ENCODE results near the gene DSCAM. TPM values are rescaled to one million over a fixed set of nuclear protein-coding genes. Genes with fewer than 3 reads are reported as not detected.

Gene DSCAM
- polyA plus RNA-seq, 3 donors: not detected

GRCh38 chr21:40129809-40130208 is 717.1 kb downstream of the DSCAM start:
- no peak overlapping the region for H3K27ac ChIP-seq (ENCODE audit: low read depth in 1 of 2, low read length in 2 of 2)
- no peak overlapping the region for H3K4me2 ChIP-seq (replicated peaks; ENCODE audit: extremely low read depth, low read length, poor library complexity, severe bottlenecking)
- no peak overlapping the region for H3K27ac Mint-ChIP-seq
- H3K79me2 ChIP-seq (ENCODE audit: insufficient read depth, low read length): no peaks in the 10 kb centered on the region
- no CpG with 5 or more reads among the region's 1 CpG for WGBS (ENCODE audit: insufficient coverage)
- no peaks in the 10 kb centered on the region for H3K4me1 ChIP-seq (ENCODE audit: control insufficient read depth in 1 of 2, insufficient read depth in 2 of 2, low read length in 2 of 2)
- no peaks in the 10 kb centered on the region for H4K20me1 ChIP-seq (ENCODE audit: insufficient read depth, low read length)
- H3K4me3 ChIP-seq (replicated peaks in 1 of 3; ENCODE audit: low read depth in 2 of 3, low read length in 3 of 3): no peak overlapping the region
- intact Hi-C loops (cut with micrococcal nuclease): no loop called here
- H3K27me3 ChIP-seq (ENCODE audit: control insufficient read depth in 2 of 2, insufficient read depth in 2 of 2, low read length in 2 of 2): no peaks in the 10 kb centered on the region
- no peak overlapping the region for H3K4me3 Mint-ChIP-seq
- H2AFZ ChIP-seq (ENCODE audit: insufficient read depth, low read depth, low read length, poor library complexity, severe bottlenecking): no peak overlapping the region
- TF ChIP-seq CTCF (IDR thresholded peaks at IDR 0.05): no peak
- peaks cover 0 to 3% (median 1%) of the 10 kb centered on the region in 3 donors for H3K27me3 Mint-ChIP-seq (ENCODE audit: low read depth in 3 of 3)
- H3K9me3 Mint-ChIP-seq: peaks cover 0 to 15% (median 4%) of the 10 kb centered on the region in 7 donors
- H3K36me3 Mint-ChIP-seq: no peaks in the 10 kb centered on the region
- DNase-seq: no peak
- peaks cover 0 to 8% of the 10 kb centered on the region in 2 donors for H3K9me3 ChIP-seq (replicated peaks in 1 of 2; ENCODE audit: control insufficient read depth in 1 of 2, insufficient read depth in 1 of 2, low read length in 2 of 2)
- no peak overlapping the region for H3K9ac ChIP-seq (ENCODE audit: insufficient read depth, low read length, poor library complexity, severe bottlenecking)
- no peaks in the 10 kb centered on the region for H3K4me1 Mint-ChIP-seq
- H3K36me3 ChIP-seq (replicated peaks in 1 of 2; ENCODE audit: control insufficient read depth in 1 of 2, insufficient read depth in 2 of 2, low read length in 2 of 2): no peaks in the 10 kb centered on the region

GRCh38 chr21:40128891-40129290 is 718.1 kb downstream of the DSCAM start:
- H3K27ac ChIP-seq (ENCODE audit: low read depth in 1 of 2, low read length in 2 of 2): no peak overlapping the region
- DNase-seq: no peak
- intact Hi-C loops (cut with micrococcal nuclease): no loop called here
- no peak overlapping the region for H3K4me3 ChIP-seq (replicated peaks in 1 of 3; ENCODE audit: low read depth in 2 of 3, low read length in 3 of 3)
- H3K4me2 ChIP-seq (replicated peaks; ENCODE audit: extremely low read depth, low read length, poor library complexity, severe bottlenecking): no peak overlapping the region
- H2AFZ ChIP-seq (ENCODE audit: insufficient read depth, low read depth, low read length, poor library complexity, severe bottlenecking): no peak overlapping the region
- Mint-ChIP-seq H3K27ac (no peak overlapping the region), H3K27me3 (ENCODE audit: low read depth in 3 of 3) (peaks cover 0 to 3% (median 1%) of the 10 kb centered on the region in 3 donors), H3K4me3 (no peak overlapping the region), H3K36me3 (no peaks in the 10 kb centered on the region), H3K9me3 (peaks cover 0 to 13% (median 4%) of the 10 kb centered on the region in 7 donors), H3K4me1 (no peaks in the 10 kb centered on the region)
- no peaks in the 10 kb centered on the region for H3K36me3 ChIP-seq (replicated peaks in 1 of 2; ENCODE audit: control insufficient read depth in 1 of 2, insufficient read depth in 2 of 2, low read length in 2 of 2)
- H3K9me3 ChIP-seq (replicated peaks in 1 of 2; ENCODE audit: control insufficient read depth in 1 of 2, insufficient read depth in 1 of 2, low read length in 2 of 2): peaks cover 0 to 8% of the 10 kb centered on the region in 2 donors
- no peaks in the 10 kb centered on the region for H3K4me1 ChIP-seq (ENCODE audit: control insufficient read depth in 1 of 2, insufficient read depth in 2 of 2, low read length in 2 of 2)
- no peak for TF ChIP-seq CTCF (IDR thresholded peaks at IDR 0.05)
- H3K9ac ChIP-seq (ENCODE audit: insufficient read depth, low read length, poor library complexity, severe bottlenecking): no peak overlapping the region
- no peaks in the 10 kb centered on the region for H4K20me1 ChIP-seq (ENCODE audit: insufficient read depth, low read length)
- no peaks in the 10 kb centered on the region for H3K79me2 ChIP-seq (ENCODE audit: insufficient read depth, low read length)
- 83% methylated on average over 2 of the region's 5 CpGs for WGBS (ENCODE audit: insufficient coverage)
- no peaks in the 10 kb centered on the region for H3K27me3 ChIP-seq (ENCODE audit: control insufficient read depth in 2 of 2, insufficient read depth in 2 of 2, low read length in 2 of 2)
